ENCODE data around the gene GRM4. TPM values are rescaled to one million over a fixed set of nuclear protein-coding genes. Genes with fewer than 3 reads are reported as not detected.

GRM4 gene
- total RNA-seq, 1 donor from 2014 or later: 0.29 TPM

DNA sequence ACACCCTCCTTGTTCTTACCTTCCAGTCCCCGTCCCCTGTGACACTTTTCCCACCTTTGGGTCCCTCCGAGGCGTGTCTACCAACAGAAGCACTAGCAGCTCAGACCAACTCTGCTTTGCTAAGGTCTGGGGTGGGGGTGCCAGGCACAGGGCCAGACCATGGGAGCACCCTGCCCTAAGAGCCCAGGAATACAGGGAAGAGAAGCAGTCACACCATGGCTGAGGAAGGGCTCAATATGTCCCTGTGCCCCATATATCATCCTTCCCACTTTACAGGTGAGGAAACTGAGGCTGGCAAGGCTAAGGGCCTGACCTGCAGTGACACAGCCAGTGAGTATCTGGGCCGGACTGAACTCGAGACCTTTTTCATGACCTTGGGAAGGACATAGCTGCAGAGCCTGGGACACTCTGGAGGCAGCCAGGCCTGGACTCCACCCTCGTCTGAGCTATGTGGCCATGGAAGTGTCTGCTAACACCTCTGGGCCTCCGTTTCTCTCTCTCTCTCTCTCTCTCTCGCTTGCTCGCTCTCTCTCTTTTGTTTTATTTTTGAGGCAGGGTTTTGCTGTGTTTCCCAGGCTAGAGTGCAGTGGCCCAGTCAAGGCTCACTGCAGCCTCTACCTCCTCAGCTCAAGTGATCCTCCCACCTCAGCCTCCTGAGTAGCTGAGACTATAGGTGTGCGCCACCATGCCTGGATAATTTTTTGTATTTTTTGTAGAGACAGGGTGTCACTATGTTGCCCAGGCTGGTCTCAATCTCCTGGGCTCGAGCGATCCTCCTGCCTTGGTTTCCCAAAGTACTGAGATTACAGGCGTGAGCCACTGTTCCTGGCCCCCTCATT lies 156.7 kb downstream of the GRM4 start:
- H3K9me3 ChIP-seq: no peaks in the 10 kb centered on the region
- H3K27ac ChIP-seq: no peak overlapping the region
- ATAC-seq (no peak), DNase-seq (peak; percentile 43)
- TF ChIP-seq, protein P1, sequence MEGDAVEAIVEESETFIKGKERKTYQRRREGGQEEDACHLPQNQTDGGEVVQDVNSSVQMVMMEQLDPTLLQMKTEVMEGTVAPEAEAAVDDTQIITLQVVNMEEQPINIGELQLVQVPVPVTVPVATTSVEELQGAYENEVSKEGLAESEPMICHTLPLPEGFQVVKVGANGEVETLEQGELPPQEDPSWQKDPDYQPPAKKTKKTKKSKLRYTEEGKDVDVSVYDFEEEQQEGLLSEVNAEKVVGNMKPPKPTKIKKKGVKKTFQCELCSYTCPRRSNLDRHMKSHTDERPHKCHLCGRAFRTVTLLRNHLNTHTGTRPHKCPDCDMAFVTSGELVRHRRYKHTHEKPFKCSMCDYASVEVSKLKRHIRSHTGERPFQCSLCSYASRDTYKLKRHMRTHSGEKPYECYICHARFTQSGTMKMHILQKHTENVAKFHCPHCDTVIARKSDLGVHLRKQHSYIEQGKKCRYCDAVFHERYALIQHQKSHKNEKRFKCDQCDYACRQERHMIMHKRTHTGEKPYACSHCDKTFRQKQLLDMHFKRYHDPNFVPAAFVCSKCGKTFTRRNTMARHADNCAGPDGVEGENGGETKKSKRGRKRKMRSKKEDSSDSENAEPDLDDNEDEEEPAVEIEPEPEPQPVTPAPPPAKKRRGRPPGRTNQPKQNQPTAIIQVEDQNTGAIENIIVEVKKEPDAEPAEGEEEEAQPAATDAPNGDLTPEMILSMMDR (IDR thresholded peaks at IDR 0.05): no peak
- intact Hi-C loops (cut with DNase I): no loop called here
- H3K27me3 ChIP-seq: no peaks in the 10 kb centered on the region
- H3K4me1 ChIP-seq: no peaks in the 10 kb centered on the region
- no peaks in the 10 kb centered on the region for H3K36me3 ChIP-seq
- H3K4me3 ChIP-seq: no peak overlapping the region

DNA sequence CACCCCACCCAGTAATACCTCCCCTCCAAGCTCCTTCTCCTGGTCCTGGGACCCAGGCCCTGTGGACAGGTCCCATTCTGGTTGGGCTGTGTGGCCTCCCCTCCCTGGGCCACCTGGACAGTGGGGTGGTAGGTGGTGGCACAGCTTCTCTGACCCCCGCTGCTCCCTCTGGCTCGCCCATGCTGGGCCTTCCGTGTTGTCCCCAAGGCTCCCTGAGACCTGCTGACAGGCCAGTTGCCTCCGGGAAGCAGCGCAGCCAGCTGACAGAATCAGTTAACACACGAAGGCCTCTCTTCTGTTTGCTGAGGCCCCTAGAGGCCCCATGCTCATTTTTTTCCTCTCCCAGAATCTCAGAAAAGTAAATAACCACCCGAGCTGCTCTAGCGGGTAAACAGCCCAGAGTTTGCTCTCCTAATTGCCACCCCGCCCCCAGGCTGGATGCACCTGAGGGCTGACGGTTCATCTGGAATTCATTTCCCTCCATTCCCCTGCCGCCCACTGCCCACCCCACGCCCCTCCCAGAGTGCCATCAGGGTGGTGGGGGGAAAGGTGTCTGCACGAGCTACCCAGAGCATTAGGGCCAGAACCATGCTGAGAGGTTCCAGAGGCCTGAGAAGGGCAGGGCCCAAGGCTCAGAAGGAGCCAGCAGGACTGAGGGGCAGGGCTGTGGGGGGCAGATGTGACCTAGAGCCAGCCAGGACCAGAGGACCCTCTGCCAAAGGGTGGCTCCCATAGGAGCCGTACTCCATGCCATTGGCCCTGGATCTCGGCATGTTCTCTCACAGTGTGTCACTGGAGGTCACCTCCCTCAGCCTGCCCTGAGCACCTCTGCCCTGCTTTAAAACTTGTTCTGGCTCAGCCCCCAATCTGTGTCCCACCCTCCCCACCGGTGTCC lies 157.5 kb downstream of the GRM4 start:
- no peaks in the 10 kb centered on the region for H3K9me3 ChIP-seq
- H3K27me3 ChIP-seq: no peaks in the 10 kb centered on the region
- DNase-seq (peak; percentile 57), ATAC-seq (peak; percentile 17)
- no peaks in the 10 kb centered on the region for H3K4me1 ChIP-seq
- intact Hi-C loops (cut with DNase I): no loop called here
- H3K27ac ChIP-seq: no peak overlapping the region
- TF ChIP-seq, protein P1 (IDR thresholded peaks at IDR 0.05): no peak
- H3K4me3 ChIP-seq: no peak overlapping the region
- H3K36me3 ChIP-seq: no peaks in the 10 kb centered on the region

DNA sequence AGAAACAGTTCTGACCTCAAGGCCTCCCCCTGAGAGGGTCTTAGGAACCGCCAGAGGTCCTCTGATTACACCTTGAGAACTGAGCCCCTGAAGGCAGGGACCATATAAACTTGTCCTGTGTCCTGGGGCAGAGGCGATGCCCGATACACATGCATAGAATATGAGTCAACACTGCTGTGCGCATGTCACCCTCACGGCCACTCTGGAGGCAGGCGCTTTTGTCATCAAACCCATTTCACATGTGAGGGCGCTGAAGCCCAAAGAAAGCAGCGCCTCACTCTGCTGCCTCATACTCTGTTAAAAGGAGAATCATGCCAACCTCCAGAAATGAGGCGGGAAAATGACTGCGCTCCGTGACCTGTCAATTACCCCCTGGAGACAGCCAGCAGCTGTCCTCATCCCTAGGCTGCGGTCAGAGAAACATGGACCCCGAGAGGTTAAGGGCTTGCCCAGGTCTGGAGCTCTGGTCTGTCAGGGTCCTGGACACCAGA lies 158.3 kb downstream of the GRM4 start:
- Histone ChIP-seq H3K27me3 (no peaks in the 10 kb centered on the region), H3K4me1 (no peaks in the 10 kb centered on the region), H3K27ac (no peak overlapping the region), H3K4me3 (no peak overlapping the region), H3K36me3 (no peaks in the 10 kb centered on the region), H3K9me3 (no peaks in the 10 kb centered on the region)
- ATAC-seq (no peak), DNase-seq (peak; percentile 47)
- TF ChIP-seq, protein P1 (IDR thresholded peaks at IDR 0.05): no peak
- intact Hi-C loops (cut with DNase I): no loop called here

DNA sequence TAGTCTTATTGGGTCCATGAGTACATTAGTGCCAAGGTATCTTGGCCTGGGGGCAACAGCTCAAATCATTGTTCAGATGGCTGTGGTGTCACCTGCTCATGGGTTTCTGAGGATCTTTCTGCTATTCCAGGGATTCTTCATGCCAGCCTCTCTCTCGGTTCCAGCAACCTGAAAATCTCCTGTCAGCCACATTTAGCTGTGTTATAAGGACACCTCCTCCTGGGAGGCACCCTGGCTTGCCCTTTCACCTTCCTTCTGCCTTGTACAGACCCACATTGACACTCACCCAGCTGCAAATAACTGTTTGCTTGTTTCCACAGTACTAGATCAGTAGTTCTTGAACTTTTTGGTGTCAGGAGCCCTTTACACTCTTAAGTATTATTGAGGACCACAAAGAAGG lies 159.9 kb downstream of the GRM4 start:
- H3K27me3 ChIP-seq: no peaks in the 10 kb centered on the region
- no peaks in the 10 kb centered on the region for H3K4me1 ChIP-seq
- no peaks in the 10 kb centered on the region for H3K36me3 ChIP-seq
- no peak overlapping the region for H3K27ac ChIP-seq
- TF ChIP-seq, protein P1 (IDR thresholded peaks at IDR 0.05): no peak
- intact Hi-C loops (cut with DNase I): no loop called here
- DNase-seq: peak; percentile 18
- no peak for ATAC-seq
- H3K9me3 ChIP-seq: no peaks in the 10 kb centered on the region
- no peak overlapping the region for H3K4me3 ChIP-seq

GRCh38 chr6:33985313-33985751 lies 160.6 kb downstream of the GRM4 start:
- H3K4me3 ChIP-seq: no peak overlapping the region
- no peak overlapping the region for H3K27ac ChIP-seq
- TF ChIP-seq, protein P1 (IDR thresholded peaks at IDR 0.05): no peak
- intact Hi-C loops (cut with DNase I): no loop called here
- no peaks in the 10 kb centered on the region for H3K4me1 ChIP-seq
- H3K9me3 ChIP-seq: no peaks in the 10 kb centered on the region
- DNase-seq: peak; percentile 34
- H3K27me3 ChIP-seq: no peaks in the 10 kb centered on the region
- no peaks in the 10 kb centered on the region for H3K36me3 ChIP-seq
- ATAC-seq: no peak

Measured in upper lobe of right lung (tissue), 1 donor.